ENCODE results near the gene ZNF41.

ZNF41 gene

DNA sequence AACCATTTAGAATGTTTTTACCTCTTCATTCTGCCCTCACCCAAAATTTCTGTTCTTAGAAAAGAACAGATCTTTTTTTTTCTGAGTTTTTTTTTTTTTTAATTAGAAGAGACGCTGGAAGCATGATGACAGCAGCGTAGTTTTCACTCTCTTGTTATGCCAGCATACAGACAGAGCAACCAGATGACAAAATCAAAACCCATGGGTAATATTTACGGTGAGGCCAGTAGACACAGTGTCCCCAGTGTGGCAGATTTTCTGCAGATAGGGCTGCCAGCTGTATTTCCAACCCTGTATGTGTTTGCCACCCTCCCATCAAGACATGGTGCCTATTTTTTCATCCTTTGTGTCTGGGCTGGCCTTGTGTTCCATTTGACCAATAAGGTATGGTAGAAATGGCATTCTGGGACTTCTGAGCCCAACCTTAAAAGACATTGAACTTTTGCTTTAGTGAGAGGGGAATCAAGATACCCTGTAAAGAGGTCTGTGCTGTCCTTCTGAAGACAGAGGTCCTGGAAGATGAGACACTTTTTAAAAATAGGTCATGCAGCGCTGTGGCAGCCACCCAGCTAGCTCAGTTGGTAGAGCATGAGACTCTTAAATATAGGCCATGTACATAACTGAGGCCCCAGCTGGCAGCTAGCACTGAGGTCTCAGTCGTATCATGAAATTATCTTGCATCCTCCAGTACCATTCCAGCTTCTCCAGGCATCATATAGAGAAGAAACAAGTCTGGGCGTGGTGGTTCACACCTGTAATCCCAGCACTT is 6.7 kb upstream of the ZNF41 start:
- no peak for DNase-seq

DNA sequence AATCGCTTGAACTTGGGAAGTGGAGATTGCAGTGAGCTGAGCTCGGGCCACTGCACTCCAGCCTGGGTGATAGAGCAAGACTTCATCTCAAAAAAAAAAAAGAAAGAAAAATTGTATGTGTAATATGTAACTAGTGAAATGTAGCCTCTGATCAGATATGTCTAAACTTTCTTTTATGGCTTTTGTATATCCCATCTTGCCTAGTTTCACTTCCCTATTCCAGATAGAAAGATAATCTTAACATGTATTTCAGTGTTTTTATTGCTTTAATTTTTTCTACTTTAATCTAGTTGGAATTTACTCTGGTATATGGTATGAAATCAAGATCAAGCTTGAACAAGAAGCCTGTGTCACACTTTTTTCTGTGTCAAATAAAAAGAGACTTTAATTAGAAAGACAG is 1.9 kb upstream of the ZNF41 start:
- no peak for DNase-seq

DNA sequence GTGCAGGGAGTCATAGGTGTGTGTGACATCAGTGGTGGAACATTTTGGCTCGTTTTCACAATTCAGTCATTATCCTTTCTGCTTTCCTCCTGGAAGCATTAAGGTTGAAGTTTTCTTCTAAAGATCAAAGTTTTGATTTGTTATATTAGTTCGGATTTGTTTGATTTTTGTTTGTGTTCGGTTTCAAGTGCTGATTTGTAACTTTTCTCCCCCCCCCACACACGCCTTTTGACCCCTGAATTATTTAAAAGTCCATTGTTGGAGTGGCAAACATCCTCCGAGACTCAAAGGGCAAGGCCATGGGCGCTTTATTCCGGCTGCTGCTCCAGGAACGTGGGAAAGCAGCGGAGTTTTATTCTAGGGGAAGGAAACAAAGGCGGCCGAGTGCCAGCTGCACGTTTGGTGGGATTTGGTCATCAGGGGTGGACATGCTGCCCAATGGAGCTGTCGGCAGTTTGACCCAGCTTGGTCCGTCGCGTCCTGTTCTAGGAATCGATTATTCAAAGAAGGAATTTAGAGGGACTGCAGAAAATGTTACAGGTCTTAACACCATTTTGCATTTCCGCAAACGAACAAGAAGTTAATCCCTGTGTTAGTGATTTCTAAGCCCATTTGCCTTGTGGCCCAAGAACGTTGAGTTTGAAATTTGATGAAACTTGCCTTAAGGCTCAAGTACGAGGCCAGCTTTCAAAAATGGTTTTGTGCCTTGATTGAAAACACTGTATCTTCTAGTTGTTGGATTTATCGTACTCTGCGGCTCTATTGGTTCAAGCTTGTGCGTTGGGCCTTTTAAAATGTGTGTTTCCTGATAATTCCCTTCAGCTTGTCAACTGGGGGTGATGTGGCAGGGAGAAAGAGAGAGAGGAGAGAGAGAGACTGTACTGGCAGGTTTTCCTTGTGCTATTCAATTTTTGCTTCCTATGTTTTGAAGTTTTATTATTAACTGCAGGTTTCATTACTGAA is 565 bp upstream of the ZNF41 start:
- DNase-seq: no peak

DNA sequence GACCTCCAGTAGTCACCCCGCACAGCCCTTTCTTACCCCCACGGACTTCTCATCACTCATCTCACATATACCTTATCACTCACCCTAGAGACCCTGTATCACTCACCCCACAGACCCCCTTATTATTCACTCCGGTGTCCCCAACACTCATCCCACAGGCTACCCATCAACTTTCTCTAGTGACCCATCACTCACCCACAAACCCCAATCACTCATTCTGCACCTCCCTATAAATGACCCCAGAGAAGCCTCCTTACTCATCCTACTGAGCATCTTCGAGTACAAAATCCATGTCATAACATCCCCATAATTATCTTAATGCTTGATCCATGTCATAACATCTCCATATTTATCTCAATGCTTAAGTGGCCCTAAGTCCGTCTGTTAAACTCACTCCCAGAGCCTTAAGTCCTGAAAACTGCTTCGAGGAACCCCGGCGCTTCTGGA is 934 bp downstream of the ZNF41 start:
- no peak for DNase-seq

DNA sequence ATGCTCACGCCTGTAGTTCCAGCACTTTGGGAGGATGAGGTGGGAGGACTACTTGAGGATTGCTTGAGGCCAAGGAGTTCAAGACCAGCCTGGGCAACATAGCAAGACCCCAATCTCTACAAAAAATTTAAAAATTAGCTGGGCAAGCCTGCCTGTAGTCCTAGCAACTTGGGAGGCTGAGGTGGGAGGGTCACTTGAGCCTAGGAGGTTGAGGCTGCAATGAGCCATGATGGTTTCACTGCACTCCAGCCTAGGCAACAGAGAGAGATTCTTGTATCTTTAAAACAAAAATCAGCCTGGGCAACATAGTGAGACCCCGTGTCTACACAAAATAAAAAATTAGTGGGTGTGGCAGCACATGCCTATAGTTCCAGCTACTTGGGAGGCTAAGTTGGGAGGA is 1.9 kb downstream of the ZNF41 start:
- DNase-seq: no peak

DNA sequence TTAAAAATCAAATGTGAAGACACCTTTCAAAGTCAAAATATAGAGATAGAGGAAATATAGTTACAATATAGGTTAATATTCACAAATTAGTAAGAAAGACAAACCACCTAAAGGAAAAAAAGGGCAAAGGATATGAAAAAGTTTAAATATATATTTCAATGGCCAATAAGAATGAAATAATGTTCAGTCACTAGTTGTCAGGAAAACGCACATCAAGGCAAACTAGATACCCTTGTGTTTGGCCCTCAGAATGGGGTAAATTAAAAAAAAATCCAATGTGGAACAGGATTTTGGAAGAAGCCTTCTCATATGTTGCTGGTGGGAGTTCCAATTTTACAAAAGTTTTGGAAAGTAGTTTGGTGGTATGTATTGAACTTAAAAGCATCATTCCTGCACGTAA is 2.4 kb downstream of the ZNF41 start:
- no peak for DNase-seq

DNA sequence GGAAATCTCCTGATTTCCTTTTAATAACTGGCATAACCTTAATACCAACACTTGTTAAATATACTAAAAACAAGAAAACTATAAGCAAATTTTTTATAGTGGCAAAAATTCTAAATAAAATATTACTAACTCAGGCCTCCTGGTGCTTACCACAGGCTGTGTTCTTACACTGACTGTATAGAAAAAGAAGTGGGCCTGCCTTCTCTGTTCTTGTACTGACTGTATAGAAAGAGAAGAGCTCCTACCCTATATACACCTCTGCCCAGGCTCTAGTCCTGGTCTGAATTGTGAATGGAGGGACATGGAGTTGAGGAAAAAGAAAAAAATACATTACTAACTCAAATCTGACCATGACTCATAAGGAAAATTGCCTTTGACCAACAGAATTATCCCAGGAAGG is 7.5 kb downstream of the ZNF41 start:
- DNase-seq: no peak

DNA sequence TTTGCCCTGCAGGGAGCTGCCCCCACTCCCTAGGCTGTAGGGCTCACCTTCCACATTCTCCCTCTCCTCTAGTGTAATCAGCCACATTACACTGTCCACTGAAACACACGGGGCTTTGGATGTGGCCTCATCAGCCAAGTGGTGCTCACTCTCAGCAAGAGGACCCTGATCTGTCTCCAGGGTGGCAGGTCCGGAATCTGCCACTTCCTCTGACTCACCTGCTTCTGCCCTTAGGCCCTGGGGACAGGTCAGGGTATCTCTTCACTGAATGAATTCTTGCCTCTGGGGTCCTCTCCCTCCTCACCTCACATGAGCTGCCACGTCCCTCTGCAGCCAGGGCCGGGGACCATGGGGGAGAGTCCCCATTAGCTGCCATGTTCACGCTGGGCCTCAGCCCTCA is 15.9 kb downstream of the ZNF41 start:
- DNase-seq: no peak

DNA sequence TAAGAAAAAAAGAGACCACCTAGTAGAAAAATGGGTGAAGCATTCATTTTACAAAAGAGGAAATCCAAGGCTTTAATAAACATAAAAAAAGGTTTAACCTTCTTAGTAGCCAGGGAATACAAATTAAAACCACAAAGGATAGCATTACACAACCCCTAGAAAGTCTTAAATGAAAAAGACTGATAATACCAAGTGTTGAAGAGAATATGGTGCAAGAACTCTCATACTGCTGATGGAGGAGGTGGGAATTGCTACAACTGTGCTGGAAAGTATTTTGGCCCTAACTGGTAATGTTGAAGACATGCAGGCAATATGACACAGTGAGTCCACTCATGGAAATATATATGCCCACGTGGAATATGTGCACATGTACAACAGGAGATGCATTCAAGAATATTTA is 22.5 kb downstream of the ZNF41 start:
- no peak for DNase-seq

DNA sequence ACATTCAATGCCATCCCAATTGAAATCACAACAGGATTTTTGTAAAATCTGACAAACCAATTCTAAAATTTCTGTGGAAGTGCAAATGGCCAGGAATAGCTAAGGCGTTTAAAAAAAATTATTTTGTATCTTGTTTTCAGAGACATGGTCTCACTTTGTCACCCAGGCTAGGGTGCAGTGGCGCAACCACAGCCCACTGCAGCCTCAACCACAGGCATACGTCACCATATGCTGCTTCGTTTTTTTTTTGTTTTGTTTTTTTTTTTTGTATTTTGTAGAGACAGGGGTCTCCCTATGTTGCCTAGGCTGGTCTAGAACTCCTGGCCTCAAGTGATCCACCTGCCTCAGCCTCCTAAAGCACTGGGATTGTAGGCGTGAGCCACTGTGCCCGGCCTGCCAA is 24.5 kb downstream of the ZNF41 start:
- DNase-seq: no peak

DNA sequence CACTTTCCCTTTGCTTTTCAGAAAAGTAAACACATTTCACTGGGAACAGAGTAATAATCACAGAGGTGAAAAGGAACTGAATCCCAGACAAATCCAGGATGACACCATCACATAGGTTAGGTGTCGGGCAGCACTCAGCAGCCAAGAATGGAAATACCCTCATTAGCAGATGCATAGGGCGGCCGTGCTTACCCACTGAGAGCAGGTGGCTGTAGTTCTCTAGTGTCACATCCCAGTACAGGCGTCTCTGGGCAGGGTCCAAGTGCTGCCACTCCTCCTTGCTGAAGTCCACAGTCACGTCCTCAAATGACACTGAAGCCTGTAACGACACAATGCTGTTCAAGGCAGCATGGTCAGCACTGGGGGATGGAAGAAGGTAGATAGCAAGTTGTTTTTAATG is 26.9 kb downstream of the ZNF41 start:
- DNase-seq: no peak

DNA sequence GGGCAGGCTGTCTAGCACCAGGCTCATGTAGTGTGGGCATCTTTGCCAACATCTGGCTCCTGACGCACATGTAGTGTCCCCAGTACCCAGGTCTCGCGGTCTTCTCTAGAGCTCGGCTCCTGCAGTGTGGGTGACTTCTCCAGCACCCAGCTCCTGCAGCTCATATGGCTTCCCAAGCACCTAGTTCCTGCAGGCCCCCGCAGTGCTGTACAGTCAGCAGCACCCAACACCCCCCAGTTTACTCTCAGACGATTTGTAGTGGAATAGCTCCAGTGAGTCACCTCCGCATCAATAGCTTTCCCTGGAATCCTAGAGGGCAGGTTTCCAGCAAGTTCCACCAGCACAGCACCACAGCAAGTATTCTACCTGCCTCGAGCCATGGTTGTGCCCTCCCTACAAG is 30.9 kb downstream of the ZNF41 start:
- DNase-seq: no peak

DNA sequence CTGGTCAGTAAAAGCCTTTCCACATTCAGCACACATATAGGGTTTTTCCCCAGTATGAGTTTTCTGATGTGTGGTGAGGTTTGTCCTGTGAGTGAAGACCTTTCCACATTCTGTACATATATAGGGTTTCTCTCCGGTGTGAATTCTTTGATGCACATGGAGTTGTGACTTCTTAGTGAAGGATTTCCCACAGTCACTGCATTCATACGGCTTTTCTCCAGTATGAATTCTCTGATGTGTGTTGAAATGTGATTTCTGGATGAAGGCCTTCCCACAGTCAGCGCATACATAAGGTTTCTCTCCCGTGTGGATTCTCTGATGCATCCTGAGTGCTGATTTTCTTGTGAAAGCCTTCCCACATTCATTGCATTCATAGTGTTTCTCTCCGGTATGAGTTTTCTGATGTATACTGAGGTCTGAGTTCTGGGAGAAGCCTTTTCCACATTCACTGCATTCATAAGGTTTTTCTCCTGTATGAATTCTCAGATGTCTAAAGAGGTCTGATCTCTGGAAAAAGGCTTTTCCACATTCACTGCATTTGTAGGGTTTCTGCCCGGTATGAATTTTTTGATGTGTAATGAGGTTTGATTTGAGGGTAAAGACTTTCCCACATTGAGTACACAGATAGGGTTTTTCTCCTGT is 34.7 kb downstream of the ZNF41 start:
- no peak for DNase-seq

DNA sequence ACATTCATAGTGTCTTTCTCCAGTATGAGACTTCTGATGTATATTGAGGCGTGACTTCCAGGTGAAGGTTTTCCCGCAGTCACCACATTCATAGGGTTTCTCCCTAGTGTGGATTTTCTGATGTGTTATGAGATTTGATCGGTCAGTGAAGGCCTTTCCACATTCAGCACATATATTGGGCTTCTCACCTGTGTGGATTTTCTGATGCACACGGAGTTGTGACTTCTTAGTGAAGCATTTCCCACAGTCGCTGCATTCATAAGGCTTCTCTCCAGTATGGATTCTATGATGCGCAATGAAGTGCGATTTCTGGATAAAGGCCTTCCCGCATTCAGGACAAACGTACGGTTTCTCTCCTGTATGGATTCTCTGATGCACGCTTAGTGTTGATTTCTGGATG is 35.4 kb downstream of the ZNF41 start:
- DNase-seq: no peak

DNA sequence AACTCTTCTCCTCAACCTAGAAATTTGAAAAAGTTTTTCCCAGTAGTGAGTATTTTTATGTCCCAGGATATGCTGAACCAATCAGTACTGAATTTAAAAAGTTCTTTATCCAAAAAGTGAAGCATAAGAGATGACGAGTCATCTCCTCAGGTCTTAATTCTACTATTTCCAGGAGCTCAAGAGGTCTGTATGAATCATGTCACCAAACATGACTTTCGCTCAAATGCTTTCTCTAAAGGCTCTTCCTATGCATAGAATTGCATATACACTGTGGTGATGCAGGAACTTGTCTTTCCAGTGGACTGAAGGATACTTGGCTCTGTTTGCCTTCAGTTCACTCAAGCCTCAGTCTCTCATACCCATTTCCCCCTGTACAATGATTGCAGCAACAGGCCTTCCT is 36.1 kb downstream of the ZNF41 start:
- DNase-seq: no peak

DNA sequence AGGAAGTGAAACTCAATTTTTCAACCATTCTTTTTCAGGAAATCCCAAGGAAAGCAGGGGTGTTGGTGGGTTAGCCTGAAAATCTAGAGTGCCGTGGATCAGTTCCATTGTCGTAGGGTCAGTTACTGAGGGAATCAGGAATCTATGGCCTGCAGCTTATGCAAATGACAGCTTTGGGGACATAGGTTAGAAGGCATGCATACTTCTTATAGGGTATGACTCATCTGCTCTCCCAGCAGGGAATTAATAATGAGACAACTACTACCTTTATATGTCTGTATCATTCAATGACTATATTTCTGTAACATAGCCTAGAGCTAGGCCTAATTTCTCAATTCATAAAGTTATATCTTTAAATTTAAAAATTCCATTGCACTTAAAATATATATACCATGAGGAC is 36.6 kb downstream of the ZNF41 start:
- DNase-seq: no peak

DNA sequence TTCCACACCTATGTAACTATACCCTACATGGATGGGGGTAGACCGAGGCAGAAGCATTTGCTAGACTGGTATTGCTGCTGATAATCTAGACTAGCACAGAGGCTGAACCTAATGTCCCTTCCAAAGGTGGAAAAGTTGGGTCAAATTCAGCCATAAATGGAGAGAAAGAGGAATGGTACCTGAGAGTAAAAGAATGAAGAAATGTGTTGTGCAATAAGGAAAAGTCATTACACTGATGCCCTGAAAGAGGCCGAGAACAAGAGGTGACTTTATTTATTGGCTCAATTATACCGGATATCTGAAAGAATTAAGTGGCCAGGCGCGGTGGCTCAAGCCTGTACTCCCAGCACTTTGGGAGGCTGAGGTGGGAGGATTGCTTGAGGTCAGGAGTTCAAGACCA is 52.1 kb downstream of the ZNF41 start:
- DNase-seq: no peak

DNA sequence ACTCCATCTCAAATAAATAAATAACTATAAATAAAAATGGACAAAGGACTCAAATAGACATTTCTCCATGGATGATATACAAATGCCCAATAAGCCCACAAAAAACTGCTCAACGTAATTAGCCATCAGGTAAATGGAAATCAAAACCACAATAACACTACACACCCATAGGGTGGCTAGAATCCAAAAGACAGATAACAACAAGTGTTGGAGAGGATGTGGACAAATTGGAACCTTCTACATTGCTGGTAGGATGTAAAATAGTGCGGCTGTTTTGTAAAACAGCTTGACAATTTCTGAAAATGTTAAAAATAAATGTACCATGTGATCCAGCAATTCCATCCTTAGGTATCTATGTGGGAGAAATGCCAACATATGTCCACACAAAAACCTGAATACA is 60.6 kb downstream of the ZNF41 start:
- DNase-seq: no peak

DNA sequence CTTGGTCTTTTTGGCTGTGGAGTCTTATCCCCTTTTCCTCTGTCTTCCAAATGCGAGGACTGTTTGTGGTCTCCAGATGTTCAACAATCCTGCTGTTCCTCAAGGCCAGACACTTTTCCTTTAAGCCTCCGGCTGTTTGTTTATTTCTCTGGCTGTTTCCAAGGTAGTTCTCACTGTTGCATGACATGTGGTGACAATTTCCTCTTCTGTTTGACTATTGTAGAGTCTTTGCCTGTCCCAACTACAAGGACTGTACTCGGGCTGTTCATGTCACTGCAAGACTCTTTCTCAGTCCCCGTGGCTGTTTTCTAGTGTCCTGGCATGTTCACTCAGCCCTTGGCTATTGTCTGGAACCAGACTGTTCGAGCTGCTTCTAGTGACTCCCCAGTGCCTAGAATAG is 62.1 kb downstream of the ZNF41 start:
- no peak for DNase-seq

DNA sequence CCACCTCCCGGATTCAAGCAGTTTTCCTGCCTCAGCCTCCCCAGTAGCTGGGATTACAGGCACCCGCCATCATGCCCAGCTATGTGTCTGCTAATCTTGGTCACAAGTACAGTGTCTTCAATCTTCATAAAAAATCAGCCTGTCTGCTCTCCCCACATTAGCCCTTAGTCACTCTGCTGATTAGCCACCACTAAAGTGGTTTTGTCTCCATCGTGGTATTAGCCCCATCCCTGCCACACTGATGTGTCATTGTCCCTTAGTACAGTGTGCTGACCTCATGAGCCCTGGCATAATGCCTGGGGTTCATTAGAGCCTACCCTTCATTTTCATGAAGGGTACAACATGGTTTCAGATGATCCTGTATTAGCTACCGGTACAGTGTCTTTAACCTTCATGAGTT is 62.8 kb downstream of the ZNF41 start:
- DNase-seq: no peak

DNA sequence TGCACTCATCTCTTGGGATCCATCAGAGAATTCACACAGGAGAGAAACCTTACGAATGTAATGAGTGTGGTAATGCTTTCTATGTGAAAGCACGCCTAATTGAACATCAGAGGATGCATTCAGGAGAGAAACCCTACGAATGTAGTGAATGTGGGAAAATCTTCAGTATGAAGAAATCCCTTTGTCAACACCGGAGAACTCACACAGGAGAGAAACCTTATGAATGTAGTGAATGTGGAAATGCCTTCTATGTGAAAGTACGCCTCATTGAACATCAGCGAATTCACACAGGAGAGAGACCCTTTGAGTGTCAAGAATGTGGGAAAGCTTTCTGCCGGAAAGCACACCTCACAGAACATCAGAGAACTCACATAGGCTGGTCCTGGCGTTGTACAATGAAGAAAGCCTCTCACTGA is 69.8 kb downstream of the ZNF41 start:
- DNase-seq: no peak

Measured in NCI-H748 treated with DMSO at 0.1 percent for 48 hours (cell line).